Stomach (tissue), 4 donors: ENCODE measurements around the gene DHRSX.
"Not testable (repeated sequence)": the region's sequence is repeated elsewhere in the genome, so short reads cannot be mapped to it uniquely, and the experiment has no call there.

Experiments used
- CTCF ChIP-seq, 7 experiments: fragments of 450-650 bp in 4 of 7; fragments of 200-600 bp in 3 of 7; sonication (generic) in 3 of 7; IDR thresholded peaks; one replicate each; pipeline ENCODE4 v1.5.1; 2016 to 2019; ENCODE audit warnings: antibody characterized with exemption in 7 of 7, control low read depth in 2 of 7, mild to moderate bottlenecking in 1 of 7
- EP300 ChIP-seq: sonication (generic); formaldehyde crosslinking; IDR thresholded peaks from one replicate; pipeline ENCODE4 v1.6.1; 2017; ENCODE audit warnings: antibody characterized with exemption
- POLR2A ChIP-seq, 4 donors: fragments of 450-650 bp; IDR thresholded peaks; one replicate each; pipeline ENCODE4 v1.6.1; 2016; ENCODE audit warnings: antibody characterized with exemption in 4 of 4, control low read depth in 2 of 4, mild to moderate bottlenecking in 1 of 4, moderate library complexity in 1 of 4
- POLR2AphosphoS5 ChIP-seq, 3 donors: sonication (generic); formaldehyde crosslinking; IDR thresholded peaks; one replicate each; pipeline ENCODE4 v1.6.1; 2016; ENCODE audit warnings: antibody characterized with exemption in 3 of 3

GRCh38 chrX:2469852-2470251, 30.9 kb downstream of the DHRSX start:
- not testable (repeated sequence) for TF ChIP-seq POLR2AphosphoS5 (IDR thresholded peaks at IDR 0.05); POLR2A (IDR thresholded peaks at IDR 0.05); CTCF (IDR thresholded peaks at IDR 0.05); EP300
